Lung (tissue), 12 donors: Measurements from ENCODE around the gene NGEF. TPM values are rescaled to one million over a fixed set of nuclear protein-coding genes. Genes with fewer than 3 reads are reported as not detected.

ENCODE experiments used
- ATAC-seq: fragments of 200-7000 bp; cut with Tn5 transposase; one replicate; pipeline ENCODE4 v1.9.1; 2020; ENCODE audit warnings: moderate number of reproducible peaks; ENCODE audit not compliant: insufficient read depth, low FRiP score
- DNase-seq, 3 donors: peaks; one replicate each; pipeline ENCODE4 v3.0.0-alpha.2; 2013 to 2017
- H3K27ac ChIP-seq, 2 donors: one replicate each; pipeline ENCODE4 v1.5.1; 2013; ENCODE audit warnings: mild to moderate bottlenecking in 2 of 2, moderate library complexity in 2 of 2, control low read depth in 1 of 2, inconsistent platforms in 1 of 2, low read depth in 1 of 2, low read length in 1 of 2
- H3K27me3 ChIP-seq, 3 donors: one replicate each; pipeline ENCODE4 v1.5.1; 2013; ENCODE audit warnings: low read length in 2 of 3; ENCODE audit not compliant: control insufficient read depth in 3 of 3, insufficient read depth in 3 of 3
- H3K36me3 ChIP-seq, 4 donors: one replicate each; pipeline ENCODE4 v1.5.1; 2013; ENCODE audit warnings: low read length in 4 of 4, mild to moderate bottlenecking in 1 of 4, moderate library complexity in 1 of 4; ENCODE audit not compliant: control insufficient read depth in 4 of 4, insufficient read depth in 4 of 4
- H3K4me1 ChIP-seq, 5 donors: one replicate each; pipeline ENCODE4 v1.5.1; 2013; ENCODE audit warnings: low read length in 5 of 5, mild to moderate bottlenecking in 2 of 5, moderate library complexity in 1 of 5; ENCODE audit not compliant: control insufficient read depth in 5 of 5, insufficient read depth in 5 of 5
- H3K4me3 ChIP-seq: one replicate; pipeline ENCODE4 v1.5.1; 2013; ENCODE audit warnings: mild to moderate bottlenecking, control low read depth, moderate library complexity
- H3K9ac ChIP-seq, 2 donors: one replicate each; pipeline ENCODE4 v1.5.1; 2013; ENCODE audit warnings: low read length in 2 of 2, control low read depth in 1 of 2; ENCODE audit not compliant: insufficient read depth in 1 of 2
- H3K9me3 ChIP-seq, 4 donors: one replicate each; pipeline ENCODE4 v1.5.1; 2013; ENCODE audit warnings: low read length in 3 of 4, mild to moderate bottlenecking in 1 of 4, moderate library complexity in 1 of 4; ENCODE audit not compliant: control insufficient read depth in 4 of 4, insufficient read depth in 3 of 4
- WGBS, 2 donors: extraction: QIAGEN DNeasy Blood & Tissue Kit; methylation state at CpG; one replicate each; pipeline ENCODE4 v1.1.7; 2013; 5-methylcytosine and 5-hydroxymethylcytosine counted together
- polyA plus RNA-seq, 2 donors: library from polyadenylated mRNA; stranded (reverse); fragments of 200-250 nt; gene quantifications; one replicate each; pipeline ENCODE4 v1.2.1, GENCODE V29; 2013
- total RNA-seq, 2 donors: library from RNA; depleted of rRNA in 1 of 2; stranded (reverse); fragments of >200 nt in 1 of 2; gene quantifications; one replicate each; pipeline ENCODE4 v1.2.1, GENCODE V29; 2014 to 2021
- TF ChIP-seq, protein P1 (sequence below): IDR thresholded peaks from 2 replicates; pipeline ENCODE4 v1.5.1; 2012; ENCODE audit warnings: mild to moderate bottlenecking; ENCODE audit errors: control extremely low read depth, extremely low read depth
- donor health status: control.
- donor health status: control.
- donor health status: Bipolar disorder and iron deficiency.
- donor health status: healthy.
- donor health status: DM: yes; HTN: yes; CAD: no.

Gene NGEF
- total and polyA plus RNA-seq, 4 donors = 0.35 to 2.4 (median 1.5) TPM

GRCh38 chr2:232866104-232866503 is 147.0 kb downstream of the NGEF start:
- no peaks in the 10 kb centered on the region for H3K4me1 ChIP-seq
- TF ChIP-seq, protein P1, sequence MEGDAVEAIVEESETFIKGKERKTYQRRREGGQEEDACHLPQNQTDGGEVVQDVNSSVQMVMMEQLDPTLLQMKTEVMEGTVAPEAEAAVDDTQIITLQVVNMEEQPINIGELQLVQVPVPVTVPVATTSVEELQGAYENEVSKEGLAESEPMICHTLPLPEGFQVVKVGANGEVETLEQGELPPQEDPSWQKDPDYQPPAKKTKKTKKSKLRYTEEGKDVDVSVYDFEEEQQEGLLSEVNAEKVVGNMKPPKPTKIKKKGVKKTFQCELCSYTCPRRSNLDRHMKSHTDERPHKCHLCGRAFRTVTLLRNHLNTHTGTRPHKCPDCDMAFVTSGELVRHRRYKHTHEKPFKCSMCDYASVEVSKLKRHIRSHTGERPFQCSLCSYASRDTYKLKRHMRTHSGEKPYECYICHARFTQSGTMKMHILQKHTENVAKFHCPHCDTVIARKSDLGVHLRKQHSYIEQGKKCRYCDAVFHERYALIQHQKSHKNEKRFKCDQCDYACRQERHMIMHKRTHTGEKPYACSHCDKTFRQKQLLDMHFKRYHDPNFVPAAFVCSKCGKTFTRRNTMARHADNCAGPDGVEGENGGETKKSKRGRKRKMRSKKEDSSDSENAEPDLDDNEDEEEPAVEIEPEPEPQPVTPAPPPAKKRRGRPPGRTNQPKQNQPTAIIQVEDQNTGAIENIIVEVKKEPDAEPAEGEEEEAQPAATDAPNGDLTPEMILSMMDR = no peak
- 79 to 90% methylated on average over 4 of the region's 4 CpGs for WGBS, 2 donors
- H3K9me3 ChIP-seq = no peaks in the 10 kb centered on the region
- no peak for DNase-seq
- no peak overlapping the region for H3K27ac ChIP-seq
- no peaks in the 10 kb centered on the region for H3K27me3 ChIP-seq
- H3K36me3 ChIP-seq = peaks cover 0 to 9% (median 5%) of the 10 kb centered on the region in 4 donors
- H3K4me3 ChIP-seq = no peak overlapping the region
- no peak for ATAC-seq
- H3K9ac ChIP-seq = no peak overlapping the region

GRCh38 chr2:232865165-232865564 is 147.9 kb downstream of the NGEF start:
- Histone ChIP-seq H3K9me3 (no peaks in the 10 kb centered on the region), H3K4me3 (no peak overlapping the region), H3K27me3 (no peaks in the 10 kb centered on the region), H3K36me3 (peaks cover 0 to 12% (median 11%) of the 10 kb centered on the region in 4 donors), H3K27ac (no peak overlapping the region), H3K9ac (no peak overlapping the region), H3K4me1 (no peaks in the 10 kb centered on the region)
- ATAC-seq (no peak), DNase-seq (no peak)
- 96 to 100% methylated on average over 1 of the region's 1 CpG for WGBS, 2 donors
- TF ChIP-seq, protein P1 = no peak

DNA sequence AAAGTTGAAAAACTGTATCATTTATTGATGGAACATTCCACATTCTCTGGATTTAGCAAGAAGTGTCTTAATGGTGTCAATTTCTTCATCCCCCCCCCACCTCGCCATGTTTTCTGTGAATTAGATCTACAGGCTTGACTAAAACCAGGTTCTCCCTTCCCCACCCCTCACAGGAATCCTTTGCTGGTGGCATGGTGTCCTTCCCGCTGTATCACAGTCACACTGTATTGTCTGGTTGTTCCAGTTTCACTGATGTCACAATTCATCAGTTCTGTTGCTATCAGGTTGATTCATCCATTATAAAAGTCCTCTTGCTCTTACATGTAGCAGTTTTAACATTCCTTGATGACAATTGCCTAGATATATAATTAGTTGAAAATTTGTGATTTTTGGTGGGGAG is 149.1 kb downstream of the NGEF start:
- DNase-seq (no peak), ATAC-seq (no peak)
- WGBS, 2 donors = 97 to 98% methylated on average over 2 of the region's 2 CpGs
- no peak overlapping the region for H3K4me3 ChIP-seq
- H3K4me1 ChIP-seq = no peaks in the 10 kb centered on the region
- TF ChIP-seq, protein P1 = no peak
- H3K36me3 ChIP-seq = peaks cover 5 to 16% (median 14%) of the 10 kb centered on the region in 4 donors
- H3K9ac ChIP-seq = no peak overlapping the region
- no peaks in the 10 kb centered on the region for H3K9me3 ChIP-seq
- H3K27ac ChIP-seq = no peak overlapping the region
- no peaks in the 10 kb centered on the region for H3K27me3 ChIP-seq

DNA sequence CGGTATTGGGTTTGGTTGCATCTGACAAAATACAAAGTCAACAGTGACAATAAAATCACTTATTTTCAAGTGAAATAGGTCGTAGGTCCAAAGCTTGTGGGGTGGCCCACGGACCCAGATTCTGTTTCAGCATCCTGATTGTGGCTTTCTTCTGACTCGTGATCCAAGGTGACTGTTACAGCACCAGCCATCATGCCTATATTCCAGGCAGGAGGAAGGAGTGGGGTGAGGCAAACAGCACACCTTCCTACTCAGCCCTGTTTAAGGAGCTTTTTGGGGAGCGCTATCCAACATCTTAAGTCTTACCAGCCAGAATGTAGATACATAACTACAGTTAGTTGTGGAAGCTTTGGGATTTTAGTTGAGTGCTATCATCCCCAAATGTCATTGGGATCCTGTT is 151.7 kb downstream of the NGEF start:
- Histone ChIP-seq H3K9ac (no peak overlapping the region), H3K9me3 (no peaks in the 10 kb centered on the region), H3K27ac (no peak overlapping the region), H3K4me3 (no peak overlapping the region), H3K36me3 (peaks cover 24 to 36% (median 31%) of the 10 kb centered on the region in 4 donors), H3K27me3 (no peaks in the 10 kb centered on the region), H3K4me1 (no peaks in the 10 kb centered on the region)
- DNase-seq (no peak), ATAC-seq (no peak)
- TF ChIP-seq, protein P1 = no peak
- WGBS, 2 donors = 95% methylated on average over 5 of the region's 5 CpGs
